ENCODE measurements around the gene OPCML.

OPCML gene

DNA sequence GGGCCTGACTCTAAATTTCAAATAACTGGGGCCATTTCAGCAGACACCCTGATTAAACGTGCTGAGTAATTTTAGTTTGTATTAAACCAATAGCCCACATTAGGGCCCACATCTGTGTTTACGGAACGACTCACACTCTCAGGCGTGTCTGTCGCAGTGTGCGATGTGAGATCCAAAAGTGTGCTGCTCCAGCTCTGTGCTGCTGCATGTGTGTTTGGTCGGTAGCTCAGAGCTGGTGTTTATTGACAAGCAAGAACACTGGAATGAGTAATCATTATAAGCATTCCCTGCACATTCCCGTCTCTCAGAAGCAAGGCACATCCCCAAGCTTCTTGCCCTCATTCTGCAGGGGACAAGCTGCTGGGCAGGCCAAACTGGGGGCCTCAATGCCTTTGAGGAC, 7.8 kb downstream of the OPCML start:
- no peaks in the 10 kb centered on the region for H3K36me3 ChIP-seq (ENCODE audit: insufficient read depth, low read length)
- H3K9ac ChIP-seq (ENCODE audit: low read depth, low read length) = no peak overlapping the region
- peaks cover 14% of the 10 kb centered on the region for H3K4me1 ChIP-seq (ENCODE audit: insufficient read depth, low read length)
- H3K9me3 ChIP-seq (ENCODE audit: control insufficient read depth, insufficient read depth, low read length) = no peaks in the 10 kb centered on the region

DNA sequence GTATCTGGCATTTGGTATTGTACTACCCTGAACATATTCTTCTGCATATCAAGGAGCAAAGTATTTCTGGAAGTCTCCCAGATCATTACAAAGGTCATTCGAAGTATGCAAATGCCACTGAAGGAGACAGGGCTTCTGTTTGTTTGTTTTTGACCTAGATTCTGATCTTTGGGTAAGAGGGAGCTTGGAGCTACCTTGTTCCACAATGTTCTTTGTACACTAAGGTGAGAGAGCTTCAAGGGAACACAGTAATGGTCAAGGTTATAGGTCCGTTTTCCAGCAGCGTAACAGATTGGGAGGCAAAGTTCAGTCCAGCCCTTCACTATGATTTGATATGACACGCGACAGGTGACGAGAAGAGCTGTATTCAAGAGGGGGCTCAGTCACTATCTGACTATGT, 10.0 kb downstream of the OPCML start:
- Histone ChIP-seq H3K9ac (ENCODE audit: low read depth, low read length) (no peak overlapping the region), H3K9me3 (ENCODE audit: control insufficient read depth, insufficient read depth, low read length) (no peaks in the 10 kb centered on the region), H3K36me3 (ENCODE audit: insufficient read depth, low read length) (no peaks in the 10 kb centered on the region), H3K4me1 (ENCODE audit: insufficient read depth, low read length) (peaks cover 7% of the 10 kb centered on the region)

DNA sequence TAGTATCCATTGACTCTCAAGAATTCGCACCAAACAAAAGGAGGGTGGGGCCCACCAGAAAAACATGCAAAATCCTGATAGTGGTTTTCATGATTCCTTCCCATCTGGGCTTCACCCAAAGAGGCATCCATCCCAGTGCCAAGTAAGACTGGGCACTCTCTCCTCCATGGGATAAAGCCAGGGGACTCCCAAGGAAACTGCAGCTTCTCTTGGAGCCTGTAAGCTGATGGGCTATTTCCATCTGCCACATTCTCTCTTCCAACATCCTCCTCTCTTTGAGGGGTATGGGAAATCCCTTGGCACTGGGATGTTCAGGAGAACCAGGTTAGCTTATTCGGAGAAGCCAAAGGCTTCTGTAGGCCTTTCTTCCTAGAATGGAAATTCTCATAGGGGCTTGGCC, 10.8 kb downstream of the OPCML start:
- no peaks in the 10 kb centered on the region for H3K36me3 ChIP-seq (ENCODE audit: insufficient read depth, low read length)
- peaks cover 7% of the 10 kb centered on the region for H3K4me1 ChIP-seq (ENCODE audit: insufficient read depth, low read length)
- no peaks in the 10 kb centered on the region for H3K9me3 ChIP-seq (ENCODE audit: control insufficient read depth, insufficient read depth, low read length)
- H3K9ac ChIP-seq (ENCODE audit: low read depth, low read length) = no peak overlapping the region

DNA sequence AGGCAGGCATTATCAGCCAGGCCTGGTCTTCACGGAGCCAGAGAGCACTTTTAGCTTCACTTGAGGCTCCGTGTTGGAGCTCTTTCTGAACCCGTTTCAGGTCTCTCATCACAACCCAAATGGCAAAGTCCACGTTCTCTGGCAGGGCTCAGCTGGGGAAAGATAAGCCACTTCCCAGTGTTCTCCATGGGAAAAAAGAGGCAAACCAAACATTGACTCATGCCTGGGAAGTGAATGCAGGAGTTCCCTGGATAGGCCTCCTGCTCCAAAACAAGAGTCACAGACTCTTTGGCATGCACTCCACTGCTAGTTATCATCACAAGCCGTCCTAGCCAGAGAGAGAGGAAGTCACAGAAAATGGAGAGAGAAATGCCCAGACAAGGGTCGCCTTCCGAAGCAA, 11.6 kb downstream of the OPCML start:
- H3K9me3 ChIP-seq (ENCODE audit: control insufficient read depth, insufficient read depth, low read length) = no peaks in the 10 kb centered on the region

DNA sequence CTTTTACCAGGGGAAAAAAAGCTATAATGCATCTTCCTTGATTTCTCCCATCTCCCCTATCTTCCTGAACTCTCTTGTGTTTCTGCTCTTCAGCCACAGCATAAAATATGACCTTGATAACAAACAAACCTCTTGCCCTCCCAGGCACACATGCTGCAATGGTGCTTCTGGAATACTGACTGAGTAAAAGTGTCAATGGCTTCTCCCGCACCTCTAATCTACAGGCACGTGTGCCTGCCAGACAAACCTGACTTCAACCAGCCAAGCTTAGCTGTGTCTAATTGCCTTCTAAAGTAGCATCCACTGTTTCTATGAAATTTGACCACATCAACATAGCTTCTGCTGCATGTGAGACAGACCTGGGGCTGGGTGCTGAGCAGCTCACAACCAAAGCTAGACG, 12.7 kb downstream of the OPCML start:
- no peaks in the 10 kb centered on the region for H3K36me3 ChIP-seq (ENCODE audit: insufficient read depth, low read length)
- no peaks in the 10 kb centered on the region for H3K9me3 ChIP-seq (ENCODE audit: control insufficient read depth, insufficient read depth, low read length)
- H3K4me1 ChIP-seq (ENCODE audit: insufficient read depth, low read length) = peaks cover 7% of the 10 kb centered on the region
- no peak overlapping the region for H3K9ac ChIP-seq (ENCODE audit: low read depth, low read length)

More for the DNA sequence above, 11.6 kb downstream of the OPCML start:
- Histone ChIP-seq H3K36me3 (ENCODE audit: insufficient read depth, low read length) (no peaks in the 10 kb centered on the region), H3K9ac (ENCODE audit: low read depth, low read length) (no peak overlapping the region), H3K4me1 (ENCODE audit: insufficient read depth, low read length) (peaks cover 7% of the 10 kb centered on the region)

DNA sequence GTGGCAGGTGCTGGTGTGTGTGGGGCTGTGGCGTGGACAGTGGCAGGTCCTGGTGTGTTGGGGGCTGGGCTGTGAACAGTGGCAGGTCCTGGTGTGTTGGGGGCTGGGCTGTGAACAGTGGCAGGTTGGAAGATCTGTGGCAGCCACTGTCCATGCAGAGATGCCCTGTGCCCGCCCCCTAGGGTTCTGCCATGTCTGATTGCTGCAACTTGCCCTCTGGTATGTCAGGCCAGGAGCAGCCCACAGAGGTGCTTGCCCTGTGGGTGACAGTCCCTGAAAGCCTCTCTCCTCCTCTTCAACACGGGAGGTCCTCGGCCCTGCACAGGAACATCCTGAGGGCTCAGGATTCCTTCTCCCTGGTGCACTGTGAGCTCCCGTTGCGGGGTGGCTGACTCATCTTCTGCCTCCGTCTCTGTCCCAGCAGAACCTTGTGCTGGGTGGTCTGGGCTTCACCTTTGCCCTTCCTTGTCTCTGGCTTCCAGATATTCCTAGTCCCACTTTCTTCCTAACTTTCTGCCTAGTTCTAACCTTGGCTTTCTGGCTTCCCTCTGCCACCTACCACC, 13.5 kb downstream of the OPCML start:
- peaks cover 7% of the 10 kb centered on the region for H3K4me1 ChIP-seq (ENCODE audit: insufficient read depth, low read length)
- H3K9me3 ChIP-seq (ENCODE audit: control insufficient read depth, insufficient read depth, low read length) = no peaks in the 10 kb centered on the region
- no peak overlapping the region for H3K9ac ChIP-seq (ENCODE audit: low read depth, low read length)
- no peaks in the 10 kb centered on the region for H3K36me3 ChIP-seq (ENCODE audit: insufficient read depth, low read length)

DNA sequence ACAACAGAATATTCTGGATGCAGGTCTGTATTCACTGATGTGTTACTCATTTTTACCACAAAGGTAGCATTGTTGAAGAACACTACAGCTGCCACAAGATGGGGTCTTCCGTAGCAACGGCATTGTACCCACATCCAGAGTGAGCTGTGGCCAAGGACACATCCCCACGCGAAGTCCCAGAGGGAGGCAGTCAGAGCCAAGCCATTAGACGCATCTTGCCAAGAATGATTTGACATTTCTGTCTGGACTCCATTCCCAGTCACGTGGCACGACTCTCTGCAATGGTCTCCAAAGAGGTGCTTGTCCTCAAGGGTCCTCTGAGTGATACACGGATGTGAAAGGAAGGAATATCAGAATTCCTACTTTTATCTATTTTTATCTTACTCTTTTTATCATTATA, 15.5 kb downstream of the OPCML start:
- Histone ChIP-seq H3K9me3 (ENCODE audit: control insufficient read depth, insufficient read depth, low read length) (no peaks in the 10 kb centered on the region), H3K4me1 (ENCODE audit: insufficient read depth, low read length) (peaks cover 7% of the 10 kb centered on the region), H3K36me3 (ENCODE audit: insufficient read depth, low read length) (no peaks in the 10 kb centered on the region), H3K9ac (ENCODE audit: low read depth, low read length) (no peak overlapping the region)

DNA sequence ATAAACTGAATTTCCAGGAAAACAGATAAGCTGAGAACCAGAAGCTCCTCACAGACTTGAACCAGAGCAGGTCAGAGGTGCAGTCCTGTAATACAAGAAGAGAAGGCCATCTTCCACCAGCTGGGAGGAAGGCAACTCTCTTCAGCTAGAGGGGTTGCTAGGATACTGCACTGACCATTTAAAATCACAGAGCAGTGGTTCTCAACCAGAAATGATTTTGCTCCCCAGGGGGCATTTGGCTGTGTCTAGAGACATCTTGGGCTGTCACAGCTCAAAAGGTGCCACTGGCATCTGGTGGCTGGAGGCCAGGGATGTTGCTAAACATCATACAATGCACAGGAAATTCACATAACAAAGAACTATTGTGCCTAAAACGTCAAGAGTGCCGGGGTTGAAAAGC, 17.2 kb downstream of the OPCML start:
- no peaks in the 10 kb centered on the region for H3K36me3 ChIP-seq (ENCODE audit: insufficient read depth, low read length)
- no peaks in the 10 kb centered on the region for H3K9me3 ChIP-seq (ENCODE audit: control insufficient read depth, insufficient read depth, low read length)
- H3K9ac ChIP-seq (ENCODE audit: low read depth, low read length) = no peak overlapping the region
- H3K4me1 ChIP-seq (ENCODE audit: insufficient read depth, low read length) = peaks cover 8% of the 10 kb centered on the region

DNA sequence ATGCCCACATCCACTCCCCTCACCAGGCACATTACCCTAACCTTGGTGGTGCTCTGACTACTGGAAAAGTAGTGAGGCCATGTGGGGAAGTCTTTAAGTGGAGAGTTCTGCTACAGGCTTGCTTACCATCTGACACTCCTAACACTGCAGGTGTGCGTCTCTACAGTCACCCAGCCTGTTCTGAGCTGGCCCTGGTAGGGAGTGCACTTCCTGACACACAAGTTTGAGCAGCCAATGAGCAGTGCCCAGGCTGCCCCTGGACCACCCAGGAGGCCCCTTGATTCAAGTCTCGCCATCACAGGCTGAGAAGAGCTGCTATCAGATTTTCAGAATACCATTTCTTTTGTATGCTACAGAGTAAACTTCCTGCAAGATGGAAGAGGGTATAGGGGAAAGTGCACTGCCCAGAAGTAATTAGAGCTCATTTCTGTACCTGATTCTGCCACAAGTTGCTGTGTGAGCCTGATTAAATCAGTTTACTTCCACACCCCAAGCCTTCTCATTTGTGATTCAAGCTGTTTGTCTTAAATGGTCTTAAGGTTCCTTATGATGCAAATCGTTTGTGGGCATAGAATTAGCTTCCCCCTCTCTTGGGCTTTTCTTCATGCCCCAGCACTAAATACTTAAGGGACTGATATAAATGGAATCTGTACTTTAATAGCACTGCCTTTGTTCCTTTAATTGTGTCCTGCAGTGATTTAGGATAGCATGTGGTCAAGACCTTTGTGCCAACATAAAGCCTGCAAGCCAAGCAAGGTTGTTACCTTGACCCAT, 22.2 kb downstream of the OPCML start:
- Histone ChIP-seq H3K4me1 (ENCODE audit: insufficient read depth, low read length) (peaks cover 26% of the 10 kb centered on the region), H3K9ac (ENCODE audit: low read depth, low read length) (no peak overlapping the region), H3K9me3 (ENCODE audit: control insufficient read depth, insufficient read depth, low read length) (no peaks in the 10 kb centered on the region), H3K36me3 (ENCODE audit: insufficient read depth, low read length) (no peaks in the 10 kb centered on the region)

DNA sequence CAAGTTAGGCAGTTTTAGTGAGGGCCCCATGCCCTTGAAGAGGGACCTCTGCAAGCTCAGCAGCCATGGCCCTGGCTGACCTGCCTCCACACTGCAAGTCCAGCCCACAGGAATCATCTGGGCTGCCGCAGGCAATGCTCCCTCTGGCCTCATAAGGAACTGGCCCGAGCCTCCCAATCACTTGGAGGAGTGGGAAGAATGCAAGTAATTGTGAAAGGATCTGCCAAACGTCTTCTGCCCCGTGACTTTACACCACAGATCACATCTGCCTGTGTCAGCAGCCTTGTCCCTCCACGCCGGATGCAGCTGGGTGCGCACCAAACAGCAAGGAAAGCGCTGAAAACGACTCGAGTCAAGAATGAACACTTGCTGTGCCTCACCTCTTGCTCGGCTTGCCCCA, 23.8 kb downstream of the OPCML start:
- H3K4me1 ChIP-seq (ENCODE audit: insufficient read depth, low read length) = peaks cover 26% of the 10 kb centered on the region
- no peak overlapping the region for H3K9ac ChIP-seq (ENCODE audit: low read depth, low read length)
- H3K9me3 ChIP-seq (ENCODE audit: control insufficient read depth, insufficient read depth, low read length) = no peaks in the 10 kb centered on the region
- no peaks in the 10 kb centered on the region for H3K36me3 ChIP-seq (ENCODE audit: insufficient read depth, low read length)

DNA sequence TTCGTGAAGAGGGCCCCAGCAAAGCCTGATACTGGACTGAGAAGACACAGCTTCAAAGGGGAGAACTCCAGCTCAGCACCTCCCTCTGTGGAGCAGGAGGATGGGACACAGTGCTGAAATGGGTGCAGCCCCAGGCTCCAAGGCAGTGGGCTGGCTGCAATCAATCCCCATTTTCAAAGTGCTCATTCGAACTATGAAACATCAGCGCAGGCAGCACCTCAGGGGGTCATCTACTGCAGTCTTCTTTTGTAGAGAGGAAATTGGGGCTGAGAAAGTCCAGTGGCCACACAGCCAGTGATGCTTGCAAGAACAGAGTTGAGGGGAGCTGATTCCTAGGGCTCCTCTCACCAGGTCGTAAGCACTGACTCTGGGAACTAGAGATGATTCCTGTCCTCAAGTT, 25.1 kb downstream of the OPCML start:
- Histone ChIP-seq H3K9ac (ENCODE audit: low read depth, low read length) (no peak overlapping the region), H3K4me1 (ENCODE audit: insufficient read depth, low read length) (peaks cover 26% of the 10 kb centered on the region), H3K9me3 (ENCODE audit: control insufficient read depth, insufficient read depth, low read length) (no peaks in the 10 kb centered on the region), H3K36me3 (ENCODE audit: insufficient read depth, low read length) (no peaks in the 10 kb centered on the region)

DNA sequence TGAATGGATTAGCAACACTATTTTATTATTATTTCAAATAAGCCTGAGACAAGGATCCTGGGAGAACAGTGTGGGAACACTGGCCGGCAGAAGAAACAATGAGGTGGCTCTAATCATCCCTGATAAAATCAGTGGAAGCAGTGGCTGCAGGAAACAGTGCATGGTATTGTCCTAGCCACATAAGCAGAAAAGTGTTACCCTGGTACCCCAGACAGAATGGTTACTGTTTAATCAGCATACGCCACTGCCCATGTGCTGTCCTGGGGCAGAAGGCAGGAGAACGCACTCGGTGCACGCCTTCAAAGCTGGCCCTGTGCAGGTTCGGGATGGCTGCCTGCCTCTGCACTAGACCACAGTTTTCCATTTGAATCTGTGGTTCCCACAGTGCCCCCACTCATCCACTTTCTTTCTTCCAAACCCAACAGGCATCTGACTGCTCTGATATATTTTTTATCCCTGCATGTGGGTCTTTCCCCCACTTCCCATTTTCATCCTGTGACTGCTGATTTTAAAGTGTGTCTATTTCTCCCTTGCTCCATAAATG, 25.7 kb downstream of the OPCML start:
- Histone ChIP-seq H3K36me3 (ENCODE audit: insufficient read depth, low read length) (no peaks in the 10 kb centered on the region), H3K9me3 (ENCODE audit: control insufficient read depth, insufficient read depth, low read length) (no peaks in the 10 kb centered on the region), H3K4me1 (ENCODE audit: insufficient read depth, low read length) (peaks cover 32% of the 10 kb centered on the region), H3K9ac (ENCODE audit: low read depth, low read length) (no peak overlapping the region)

DNA sequence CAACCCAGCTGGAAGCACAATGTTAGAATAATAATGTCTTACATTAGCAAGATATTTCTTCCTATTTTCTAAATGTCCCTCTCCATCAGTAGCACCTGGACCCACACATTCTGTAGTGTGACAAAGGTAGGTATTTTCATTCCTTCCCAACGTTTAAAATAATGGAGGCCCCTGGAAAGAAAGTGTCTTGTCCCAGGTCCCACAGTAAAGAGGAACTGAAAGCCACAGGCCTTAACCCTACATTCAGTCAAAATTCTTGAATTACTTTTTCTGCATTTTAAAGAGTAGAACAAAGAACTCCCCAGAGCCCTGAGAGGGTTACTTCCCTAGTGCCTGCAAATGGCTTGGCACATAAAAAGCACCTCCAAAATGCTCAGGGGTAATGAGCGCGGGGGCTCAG, 26.3 kb downstream of the OPCML start:
- Histone ChIP-seq H3K36me3 (ENCODE audit: insufficient read depth, low read length) (no peaks in the 10 kb centered on the region), H3K9me3 (ENCODE audit: control insufficient read depth, insufficient read depth, low read length) (no peaks in the 10 kb centered on the region), H3K4me1 (ENCODE audit: insufficient read depth, low read length) (peaks cover 35% of the 10 kb centered on the region), H3K9ac (ENCODE audit: low read depth, low read length) (no peak overlapping the region)

DNA sequence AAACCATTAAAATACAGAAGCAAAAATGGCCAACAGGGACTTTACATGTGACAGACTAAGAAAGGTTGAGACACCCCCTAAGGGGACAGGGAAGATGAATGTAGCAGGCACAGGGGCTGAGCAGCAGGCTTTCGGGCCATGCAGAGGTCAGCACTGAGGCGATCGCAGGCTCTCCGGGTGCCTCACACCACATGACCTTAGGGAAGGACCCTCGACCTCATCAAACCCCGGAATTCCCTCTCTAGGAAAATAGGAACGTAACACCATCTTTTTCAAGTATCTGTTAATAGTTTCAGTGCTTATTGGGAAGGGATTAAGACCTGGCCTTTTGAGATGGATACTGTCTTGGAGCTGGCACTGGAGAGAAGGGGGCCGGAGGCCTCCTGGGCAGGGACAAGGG, 27.4 kb downstream of the OPCML start:
- Histone ChIP-seq H3K36me3 (ENCODE audit: insufficient read depth, low read length) (no peaks in the 10 kb centered on the region), H3K4me1 (ENCODE audit: insufficient read depth, low read length) (peaks cover 30% of the 10 kb centered on the region), H3K9me3 (ENCODE audit: control insufficient read depth, insufficient read depth, low read length) (no peaks in the 10 kb centered on the region), H3K9ac (ENCODE audit: low read depth, low read length) (no peak overlapping the region)

DNA sequence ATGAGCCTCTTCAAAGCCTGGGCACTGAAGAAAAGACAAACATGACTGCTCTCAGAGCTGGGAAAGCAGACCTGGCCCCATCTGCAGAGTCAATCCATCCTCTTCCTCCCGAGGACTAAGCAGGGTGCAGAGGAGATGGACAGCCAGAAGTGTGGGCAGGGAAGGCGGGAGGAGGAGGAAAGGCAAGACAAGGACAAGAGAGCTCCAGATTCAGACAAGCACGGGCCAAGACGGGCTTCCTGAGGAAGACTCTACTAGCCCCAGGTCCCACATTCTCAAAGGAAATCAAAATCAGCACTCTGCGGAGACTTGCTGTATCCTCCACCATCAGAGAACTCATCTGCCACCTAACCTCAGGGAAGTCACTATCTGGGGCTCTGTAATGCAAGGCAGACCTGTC, 28.5 kb downstream of the OPCML start:
- peaks cover 26% of the 10 kb centered on the region for H3K4me1 ChIP-seq (ENCODE audit: insufficient read depth, low read length)
- no peak overlapping the region for H3K9ac ChIP-seq (ENCODE audit: low read depth, low read length)
- no peaks in the 10 kb centered on the region for H3K36me3 ChIP-seq (ENCODE audit: insufficient read depth, low read length)
- H3K9me3 ChIP-seq (ENCODE audit: control insufficient read depth, insufficient read depth, low read length) = no peaks in the 10 kb centered on the region
